Neural cell (in vitro differentiated cells): ENCODE measurements around the gene FHAD1. TPM values are rescaled to one million over a fixed set of nuclear protein-coding genes. Genes with fewer than 3 reads are reported as not detected.

Source experiments
- H2AFZ ChIP-seq: fragments of 200-600, 300-800 bp; sonication (generic), shearing (Covaris generic); 2 replicates; pipeline ENCODE4 v1.6.0; 2014; ENCODE audit warnings: low read depth, mild to moderate bottlenecking, antibody characterized with exemption, low read length, moderate library complexity
- H3F3A ChIP-seq: fragments of 200-600 bp; shearing (Covaris generic); 2 replicates; pipeline ENCODE4 v1.6.1; 2016; ENCODE audit warnings: mild to moderate bottlenecking, moderate library complexity, mixed read lengths, antibody characterized with exemption, low read length; ENCODE audit not compliant: insufficient read depth, poor library complexity, severe bottlenecking
- H3K27ac ChIP-seq: fragments of 200-600, 300-800 bp; sonication (generic), shearing (Covaris generic); 2 replicates; pipeline ENCODE4 v1.5.1; 2014; ENCODE audit warnings: mild to moderate bottlenecking, low read length, moderate library complexity
- H3K27me3 ChIP-seq: fragments of 300-800, 200-600 bp; sonication (generic), shearing (Covaris generic); 2 replicates; pipeline ENCODE4 v1.6.0; 2014; ENCODE audit warnings: mild to moderate bottlenecking, low read depth, low read length, moderate library complexity; ENCODE audit not compliant: insufficient read depth
- H3K36me3 ChIP-seq: fragments of 300-800, 200-600 bp; sonication (generic), shearing (Covaris generic); 2 replicates; pipeline ENCODE4 v1.5.1; 2014; ENCODE audit warnings: mild to moderate bottlenecking, antibody characterized with exemption, low read length, moderate library complexity; ENCODE audit not compliant: insufficient read depth
- H3K4me2 ChIP-seq: fragments of 300-800, 200-600 bp; sonication (generic), shearing (Covaris generic); 2 replicates; pipeline ENCODE4 v1.6.0; 2014; ENCODE audit warnings: mild to moderate bottlenecking, low read length
- H3K4me3 ChIP-seq: fragments of 300-800, 200-600 bp; sonication (generic), shearing (Covaris generic); 2 replicates; pipeline ENCODE4 v1.5.1; 2014; ENCODE audit warnings: mild to moderate bottlenecking, low read length, moderate library complexity
- H3K79me2 ChIP-seq: fragments of 200-600 bp; shearing (Covaris generic); replicated peaks from 2 replicates; pipeline ENCODE4 v1.6.0; 2014; ENCODE audit warnings: mild to moderate bottlenecking, low read length, moderate library complexity; ENCODE audit not compliant: insufficient read depth
- H3K9ac ChIP-seq: fragments of 300-800, 200-600 bp; sonication (generic), shearing (Covaris generic); 2 replicates; pipeline ENCODE4 v1.6.1; 2016; ENCODE audit warnings: mild to moderate bottlenecking, low read length, mixed read lengths
- H3K9me2 ChIP-seq: fragments of 200-600 bp; shearing (Covaris generic); 2 replicates; pipeline ENCODE4 v1.6.1; 2016; ENCODE audit warnings: mild to moderate bottlenecking, low read length, mixed read lengths; ENCODE audit not compliant: insufficient read depth
- H3K9me3 ChIP-seq: fragments of 200-600, 300-800 bp; sonication (generic), shearing (Covaris generic); 2 replicates; pipeline ENCODE4 v1.6.1; 2016; ENCODE audit warnings: mild to moderate bottlenecking, mixed run types, low read length, moderate library complexity, mixed read lengths
- H4K20me1 ChIP-seq: fragments of 200-600 bp; shearing (Covaris generic); 2 replicates; pipeline ENCODE4 v1.6.1; 2016; ENCODE audit warnings: mild to moderate bottlenecking, mixed run types; ENCODE audit not compliant: insufficient read depth
- EP300 ChIP-seq: fragments of 450-650 bp; conservative IDR thresholded peaks from 2 replicates; pipeline ENCODE4 v1.6.1; 2014; ENCODE audit warnings: antibody characterized with exemption, mild to moderate bottlenecking, moderate library complexity; ENCODE audit not compliant: poor library complexity, severe bottlenecking
- EZH2 ChIP-seq: fragments of 200-600, 300-800 bp; shearing (Covaris generic), sonication (generic); IDR thresholded peaks from 2 replicates; pipeline ENCODE4 v1.6.1; 2014; ENCODE audit warnings: antibody characterized with exemption, low read length, borderline replicate concordance, mild to moderate bottlenecking; ENCODE audit not compliant: insufficient read depth, poor library complexity, severe bottlenecking
- MXI1 ChIP-seq: fragments of 450-650 bp; conservative IDR thresholded peaks from 2 replicates; pipeline ENCODE4 v1.6.1; 2014; ENCODE audit warnings: antibody characterized with exemption, mild to moderate bottlenecking; ENCODE audit not compliant: poor library complexity, severe bottlenecking
- POLR2AphosphoS5 ChIP-seq: IDR thresholded peaks from 2 replicates; pipeline ENCODE4 v1.6.1; 2012
- RAD21 ChIP-seq: fragments of 450-650 bp; conservative IDR thresholded peaks from 2 replicates; pipeline ENCODE4 v1.6.1; 2014; ENCODE audit warnings: antibody characterized with exemption, mild to moderate bottlenecking, moderate library complexity
- SMC3 ChIP-seq: fragments of 450-650 bp; conservative IDR thresholded peaks from 2 replicates; pipeline ENCODE4 v1.6.1; 2014; ENCODE audit warnings: antibody characterized with exemption, mild to moderate bottlenecking, moderate library complexity; ENCODE audit not compliant: poor library complexity
- TAF1 ChIP-seq: IDR thresholded peaks from 2 replicates; pipeline ENCODE4 v1.6.1; 2012; ENCODE audit warnings: low read depth
- polyA plus RNA-seq: library from polyadenylated mRNA; depleted of rRNA; stranded (reverse); fragments of >200 nt; gene quantifications from 2 replicates; pipeline ENCODE4 v1.2.3, GENCODE V29; 2014
- TF ChIP-seq, protein P1 (sequence below): fragments of 450-650 bp; IDR thresholded peaks from 2 replicates; pipeline ENCODE4 v1.5.1; 2014; ENCODE audit warnings: antibody characterized with exemption, mild to moderate bottlenecking, moderate library complexity; ENCODE audit not compliant: poor library complexity, severe bottlenecking
- TF ChIP-seq, protein P2 (sequence below): IDR thresholded peaks from 2 replicates; pipeline ENCODE4 v1.6.1; 2012; ENCODE audit warnings: borderline replicate concordance

FHAD1 gene
- polyA plus RNA-seq, 1 donor from 2014 or later, result 0.46 TPM

DNA sequence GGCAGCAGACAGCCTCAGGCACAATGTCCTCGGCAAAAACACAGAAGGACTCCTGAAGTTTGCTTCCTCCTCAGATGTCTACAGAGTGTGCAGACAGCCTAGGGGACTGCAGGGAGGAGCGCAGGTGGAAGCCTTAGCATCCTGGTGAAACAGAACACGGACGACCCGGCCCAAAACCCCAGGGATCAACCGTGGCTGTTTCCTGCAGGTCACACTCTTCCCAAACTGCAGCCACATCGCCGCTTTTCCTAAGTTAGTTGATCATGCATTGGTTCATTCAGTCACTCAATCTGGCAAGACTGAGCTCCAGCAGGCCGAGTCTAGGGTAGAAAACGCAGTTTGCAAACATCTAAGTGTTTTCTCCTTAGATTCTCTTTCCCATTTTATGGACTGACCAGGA is 33.4 kb downstream of the FHAD1 start:
- Histone ChIP-seq H3K4me2 (no peak overlapping the region), H3K4me3 (no peak overlapping the region), H3K27ac (no peak overlapping the region), H3F3A (no peaks in the 10 kb centered on the region), H2AFZ (no peak overlapping the region), H3K36me3 (no peaks in the 10 kb centered on the region), H3K9me2 (no peaks in the 10 kb centered on the region), H3K79me2 (no peaks in the 10 kb centered on the region), H3K9ac (no peak overlapping the region), H4K20me1 (no peaks in the 10 kb centered on the region), H3K27me3 (no peaks in the 10 kb centered on the region), H3K9me3 (no peaks in the 10 kb centered on the region)
- TF ChIP-seq SMC3 (no peak), EP300 (no peak)

GRCh38 chr1:15282038-15282437 is 35.0 kb downstream of the FHAD1 start:
- Histone ChIP-seq H3K9me2 (no peaks in the 10 kb centered on the region), H3K9me3 (no peaks in the 10 kb centered on the region), H3K4me3 (no peak overlapping the region), H3K36me3 (no peaks in the 10 kb centered on the region), H3K9ac (no peak overlapping the region), H3K27ac (no peak overlapping the region), H3K79me2 (no peaks in the 10 kb centered on the region), H3K4me2 (no peak overlapping the region), H3F3A (no peaks in the 10 kb centered on the region), H2AFZ (no peak overlapping the region), H3K27me3 (no peaks in the 10 kb centered on the region), H4K20me1 (no peaks in the 10 kb centered on the region)
- TF ChIP-seq, protein P1, sequence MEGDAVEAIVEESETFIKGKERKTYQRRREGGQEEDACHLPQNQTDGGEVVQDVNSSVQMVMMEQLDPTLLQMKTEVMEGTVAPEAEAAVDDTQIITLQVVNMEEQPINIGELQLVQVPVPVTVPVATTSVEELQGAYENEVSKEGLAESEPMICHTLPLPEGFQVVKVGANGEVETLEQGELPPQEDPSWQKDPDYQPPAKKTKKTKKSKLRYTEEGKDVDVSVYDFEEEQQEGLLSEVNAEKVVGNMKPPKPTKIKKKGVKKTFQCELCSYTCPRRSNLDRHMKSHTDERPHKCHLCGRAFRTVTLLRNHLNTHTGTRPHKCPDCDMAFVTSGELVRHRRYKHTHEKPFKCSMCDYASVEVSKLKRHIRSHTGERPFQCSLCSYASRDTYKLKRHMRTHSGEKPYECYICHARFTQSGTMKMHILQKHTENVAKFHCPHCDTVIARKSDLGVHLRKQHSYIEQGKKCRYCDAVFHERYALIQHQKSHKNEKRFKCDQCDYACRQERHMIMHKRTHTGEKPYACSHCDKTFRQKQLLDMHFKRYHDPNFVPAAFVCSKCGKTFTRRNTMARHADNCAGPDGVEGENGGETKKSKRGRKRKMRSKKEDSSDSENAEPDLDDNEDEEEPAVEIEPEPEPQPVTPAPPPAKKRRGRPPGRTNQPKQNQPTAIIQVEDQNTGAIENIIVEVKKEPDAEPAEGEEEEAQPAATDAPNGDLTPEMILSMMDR, result no peak
- TF ChIP-seq TAF1 (no peak), SMC3 (no peak), POLR2AphosphoS5 (no peak), EZH2 (no peak), MXI1 (no peak), RAD21 (no peak), EP300 (no peak)
- TF ChIP-seq, protein P2, sequence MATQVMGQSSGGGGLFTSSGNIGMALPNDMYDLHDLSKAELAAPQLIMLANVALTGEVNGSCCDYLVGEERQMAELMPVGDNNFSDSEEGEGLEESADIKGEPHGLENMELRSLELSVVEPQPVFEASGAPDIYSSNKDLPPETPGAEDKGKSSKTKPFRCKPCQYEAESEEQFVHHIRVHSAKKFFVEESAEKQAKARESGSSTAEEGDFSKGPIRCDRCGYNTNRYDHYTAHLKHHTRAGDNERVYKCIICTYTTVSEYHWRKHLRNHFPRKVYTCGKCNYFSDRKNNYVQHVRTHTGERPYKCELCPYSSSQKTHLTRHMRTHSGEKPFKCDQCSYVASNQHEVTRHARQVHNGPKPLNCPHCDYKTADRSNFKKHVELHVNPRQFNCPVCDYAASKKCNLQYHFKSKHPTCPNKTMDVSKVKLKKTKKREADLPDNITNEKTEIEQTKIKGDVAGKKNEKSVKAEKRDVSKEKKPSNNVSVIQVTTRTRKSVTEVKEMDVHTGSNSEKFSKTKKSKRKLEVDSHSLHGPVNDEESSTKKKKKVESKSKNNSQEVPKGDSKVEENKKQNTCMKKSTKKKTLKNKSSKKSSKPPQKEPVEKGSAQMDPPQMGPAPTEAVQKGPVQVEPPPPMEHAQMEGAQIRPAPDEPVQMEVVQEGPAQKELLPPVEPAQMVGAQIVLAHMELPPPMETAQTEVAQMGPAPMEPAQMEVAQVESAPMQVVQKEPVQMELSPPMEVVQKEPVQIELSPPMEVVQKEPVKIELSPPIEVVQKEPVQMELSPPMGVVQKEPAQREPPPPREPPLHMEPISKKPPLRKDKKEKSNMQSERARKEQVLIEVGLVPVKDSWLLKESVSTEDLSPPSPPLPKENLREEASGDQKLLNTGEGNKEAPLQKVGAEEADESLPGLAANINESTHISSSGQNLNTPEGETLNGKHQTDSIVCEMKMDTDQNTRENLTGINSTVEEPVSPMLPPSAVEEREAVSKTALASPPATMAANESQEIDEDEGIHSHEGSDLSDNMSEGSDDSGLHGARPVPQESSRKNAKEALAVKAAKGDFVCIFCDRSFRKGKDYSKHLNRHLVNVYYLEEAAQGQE, result no peak
